ENCODE measurements around the gene PCBP4.

The PCBP4 gene

GRCh38 chr3:51980253-51980652 is 13.0 kb upstream of the PCBP4 start:
- TF ChIP-seq, protein P1, sequence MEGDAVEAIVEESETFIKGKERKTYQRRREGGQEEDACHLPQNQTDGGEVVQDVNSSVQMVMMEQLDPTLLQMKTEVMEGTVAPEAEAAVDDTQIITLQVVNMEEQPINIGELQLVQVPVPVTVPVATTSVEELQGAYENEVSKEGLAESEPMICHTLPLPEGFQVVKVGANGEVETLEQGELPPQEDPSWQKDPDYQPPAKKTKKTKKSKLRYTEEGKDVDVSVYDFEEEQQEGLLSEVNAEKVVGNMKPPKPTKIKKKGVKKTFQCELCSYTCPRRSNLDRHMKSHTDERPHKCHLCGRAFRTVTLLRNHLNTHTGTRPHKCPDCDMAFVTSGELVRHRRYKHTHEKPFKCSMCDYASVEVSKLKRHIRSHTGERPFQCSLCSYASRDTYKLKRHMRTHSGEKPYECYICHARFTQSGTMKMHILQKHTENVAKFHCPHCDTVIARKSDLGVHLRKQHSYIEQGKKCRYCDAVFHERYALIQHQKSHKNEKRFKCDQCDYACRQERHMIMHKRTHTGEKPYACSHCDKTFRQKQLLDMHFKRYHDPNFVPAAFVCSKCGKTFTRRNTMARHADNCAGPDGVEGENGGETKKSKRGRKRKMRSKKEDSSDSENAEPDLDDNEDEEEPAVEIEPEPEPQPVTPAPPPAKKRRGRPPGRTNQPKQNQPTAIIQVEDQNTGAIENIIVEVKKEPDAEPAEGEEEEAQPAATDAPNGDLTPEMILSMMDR (IDR thresholded peaks at IDR 0.05; ENCODE audit: low read depth, low read length, missing control alignments), result no peak
- H3K4me3 ChIP-seq (replicated peaks; ENCODE audit: low read depth, low read length), result no peak overlapping the region
- no peak for DNase-seq (ENCODE audit: extremely low read depth, low read depth)

- DNase-seq (ENCODE audit: extremely low read depth, low read depth), result no peak
- no peak overlapping the region for H3K4me3 ChIP-seq (replicated peaks; ENCODE audit: low read depth, low read length)
- TF ChIP-seq, protein P1 (IDR thresholded peaks at IDR 0.05; ENCODE audit: low read depth, low read length, missing control alignments), result no peak
These were observed 10.9 kb upstream of the PCBP4 start for GRCh38 chr3:51978143-51978502.

- no peak overlapping the region for H3K4me3 ChIP-seq (replicated peaks; ENCODE audit: low read depth, low read length)
- TF ChIP-seq, protein P1 (IDR thresholded peaks at IDR 0.05; ENCODE audit: low read depth, low read length, missing control alignments), result no peak
- no peak for DNase-seq (ENCODE audit: extremely low read depth, low read depth)
These were observed 10.3 kb upstream of the PCBP4 start for GRCh38 chr3:51977446-51978142.

DNA sequence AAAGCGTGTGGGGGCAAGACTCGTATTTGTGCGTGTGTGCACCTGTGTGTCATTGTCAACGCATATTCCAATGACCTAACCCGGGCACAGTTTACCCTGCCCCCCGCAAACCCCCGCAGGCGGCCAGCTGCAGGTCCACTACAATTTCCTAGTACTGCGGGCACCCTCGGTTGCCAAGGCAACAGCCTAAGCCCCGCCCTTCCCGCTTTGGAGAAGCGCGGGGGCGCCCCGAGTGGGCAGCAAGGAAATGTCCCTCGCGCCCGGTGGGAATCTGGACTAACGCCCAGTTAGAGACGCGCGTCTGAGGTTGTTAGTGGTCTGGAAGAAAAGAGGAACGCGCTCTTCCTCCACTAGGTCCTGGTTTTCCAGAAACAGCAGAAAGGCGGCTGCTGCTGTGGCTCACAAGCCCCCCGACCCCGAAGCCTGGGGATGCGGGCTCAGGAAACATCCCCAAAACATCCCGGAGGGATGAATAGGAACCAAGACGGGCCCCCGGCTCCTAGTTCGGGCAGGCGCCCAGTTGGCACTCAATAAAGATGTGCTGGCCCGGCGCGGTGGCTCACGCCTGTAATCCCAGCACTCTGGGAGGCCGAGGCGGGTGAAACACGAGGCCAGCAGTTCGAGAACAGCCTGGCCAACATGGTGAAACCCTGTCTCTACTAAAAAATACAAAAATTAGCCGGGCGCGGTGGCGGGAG is 8.7 kb upstream of the PCBP4 start:
- TF ChIP-seq, protein P1 (IDR thresholded peaks at IDR 0.05; ENCODE audit: low read depth, low read length, missing control alignments), result peak; percentile 6
- H3K4me3 ChIP-seq (replicated peaks; ENCODE audit: low read depth, low read length), result peak overlapping the region; percentile 82
- no peak for DNase-seq (ENCODE audit: extremely low read depth, low read depth)

- DNase-seq (ENCODE audit: extremely low read depth, low read depth), result no peak
- peak within 1 kb of the TSS; percentile 82 for H3K4me3 ChIP-seq (replicated peaks; ENCODE audit: low read depth, low read length)
- TF ChIP-seq, protein P1 (IDR thresholded peaks at IDR 0.05; ENCODE audit: low read depth, low read length, missing control alignments), result no peak
These were observed 8.0 kb upstream of the PCBP4 start, which contains the start of gene ABHD14A for GRCh38 chr3:51974963-51975851. TSS of gene ABHD14A (plus strand) at chr3:51975064. CDS start at chr3:51975136, 72 bp downstream.

DNA sequence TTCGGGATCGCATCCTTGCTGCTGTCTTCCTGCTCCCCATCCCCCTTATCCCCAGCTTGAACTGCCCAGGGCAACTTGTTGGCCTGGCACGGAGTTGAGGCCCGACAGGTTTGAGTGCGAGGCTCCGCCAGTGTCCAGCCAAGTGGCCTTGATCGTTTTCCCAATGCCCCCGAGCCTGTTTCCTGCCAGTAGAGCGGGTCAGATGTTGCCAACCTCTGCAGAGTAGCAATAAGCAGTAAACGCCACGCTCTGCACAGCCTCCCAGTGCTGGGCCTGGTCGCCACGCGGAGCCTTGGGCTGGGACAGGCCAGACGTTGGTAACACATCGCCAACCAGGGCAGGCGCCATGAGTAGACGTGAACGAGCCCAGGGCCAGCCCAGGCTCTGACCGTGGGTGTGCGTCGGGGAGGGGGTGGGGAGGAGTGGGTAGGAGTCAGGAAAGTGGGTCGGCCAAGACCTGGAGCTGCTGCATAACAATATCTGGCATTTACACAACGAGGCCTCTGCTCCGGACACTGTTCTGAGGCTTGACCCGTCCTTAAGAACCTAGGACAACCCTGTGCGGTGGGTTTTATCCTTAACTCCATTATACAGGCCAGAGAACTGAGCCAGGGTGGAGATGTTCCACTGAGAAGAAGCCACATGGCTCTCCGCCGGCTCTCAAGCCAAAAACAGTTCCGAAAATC is 7.2 kb upstream of the PCBP4 start:
- no peak for DNase-seq (ENCODE audit: extremely low read depth, low read depth)
- H3K4me3 ChIP-seq (replicated peaks; ENCODE audit: low read depth, low read length), result peak overlapping the region; percentile 82

More for the DNA sequence above, 7.2 kb upstream of the PCBP4 start:
- TF ChIP-seq, protein P1 (IDR thresholded peaks at IDR 0.05; ENCODE audit: low read depth, low read length, missing control alignments), result no peak

Measured in HFF-Myc (cell line).